ENCODE data around the gene YIPF4.

YIPF4 gene

DNA sequence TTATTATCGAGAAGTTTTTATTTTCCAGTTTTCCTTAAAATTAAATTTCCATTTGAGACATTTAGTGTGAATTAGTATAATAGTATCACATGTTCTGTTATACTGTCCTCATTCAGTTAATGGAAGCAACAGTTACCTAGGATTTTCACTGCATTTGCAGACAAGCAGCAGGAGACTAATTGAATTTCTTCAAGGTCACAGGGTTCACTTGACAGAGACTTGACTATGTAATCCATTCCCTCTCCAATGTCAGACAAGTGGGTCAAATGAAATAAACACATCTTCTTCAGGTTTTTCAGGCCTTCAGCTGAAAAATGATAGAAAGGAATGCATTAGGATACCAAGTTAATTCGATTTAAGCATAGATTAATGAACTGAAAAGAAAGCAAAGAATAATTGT lies 39.7 kb upstream of the YIPF4 start:
- no peak overlapping the region for H3K4me3 ChIP-seq (ENCODE audit: low read depth, low read length)
- no peak for DNase-seq (ENCODE audit: low read depth, low spot score)
- ChIA-PET CTCF (interaction anchor here (1.6 kb wide), 1 partner anchor 9 kb away, joined by 4 read pairs; no protein-coding TSS in a partner anchor), POLR2A (no interaction called here)
- TF ChIP-seq, protein P1, sequence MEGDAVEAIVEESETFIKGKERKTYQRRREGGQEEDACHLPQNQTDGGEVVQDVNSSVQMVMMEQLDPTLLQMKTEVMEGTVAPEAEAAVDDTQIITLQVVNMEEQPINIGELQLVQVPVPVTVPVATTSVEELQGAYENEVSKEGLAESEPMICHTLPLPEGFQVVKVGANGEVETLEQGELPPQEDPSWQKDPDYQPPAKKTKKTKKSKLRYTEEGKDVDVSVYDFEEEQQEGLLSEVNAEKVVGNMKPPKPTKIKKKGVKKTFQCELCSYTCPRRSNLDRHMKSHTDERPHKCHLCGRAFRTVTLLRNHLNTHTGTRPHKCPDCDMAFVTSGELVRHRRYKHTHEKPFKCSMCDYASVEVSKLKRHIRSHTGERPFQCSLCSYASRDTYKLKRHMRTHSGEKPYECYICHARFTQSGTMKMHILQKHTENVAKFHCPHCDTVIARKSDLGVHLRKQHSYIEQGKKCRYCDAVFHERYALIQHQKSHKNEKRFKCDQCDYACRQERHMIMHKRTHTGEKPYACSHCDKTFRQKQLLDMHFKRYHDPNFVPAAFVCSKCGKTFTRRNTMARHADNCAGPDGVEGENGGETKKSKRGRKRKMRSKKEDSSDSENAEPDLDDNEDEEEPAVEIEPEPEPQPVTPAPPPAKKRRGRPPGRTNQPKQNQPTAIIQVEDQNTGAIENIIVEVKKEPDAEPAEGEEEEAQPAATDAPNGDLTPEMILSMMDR (IDR thresholded peaks at IDR 0.05; ENCODE audit: insufficient read depth, low read length, missing control alignments), result no peak

DNA sequence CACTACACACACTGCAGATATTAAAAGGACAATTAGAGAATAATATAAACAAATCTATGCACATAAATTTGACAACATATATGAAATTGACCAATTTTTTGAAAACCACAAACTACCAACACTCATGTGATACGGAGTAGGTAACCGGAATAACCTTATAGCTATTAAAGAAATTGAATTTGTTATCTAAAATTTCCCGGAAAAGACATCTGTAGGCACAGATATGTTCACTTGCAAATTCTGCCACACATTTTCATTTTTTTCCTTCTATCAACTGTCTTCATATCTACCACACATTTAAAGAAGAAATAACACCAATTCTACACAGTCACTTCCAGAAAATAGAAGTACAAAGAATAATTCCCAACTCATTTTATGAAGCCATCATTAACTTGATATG lies 35.4 kb upstream of the YIPF4 start:
- TF ChIP-seq, protein P1 (IDR thresholded peaks at IDR 0.05; ENCODE audit: insufficient read depth, low read length, missing control alignments), result no peak
- DNase-seq (ENCODE audit: low read depth, low spot score), result no peak
- POLR2A ChIA-PET, result no interaction called here
- CTCF ChIA-PET, result no interaction called here
- H3K4me3 ChIP-seq (ENCODE audit: low read depth, low read length), result no peak overlapping the region

- TF ChIP-seq, protein P1 (IDR thresholded peaks at IDR 0.05; ENCODE audit: insufficient read depth, low read length, missing control alignments), result no peak
- H3K4me3 ChIP-seq (ENCODE audit: low read depth, low read length), result no peak overlapping the region
- no peak for DNase-seq (ENCODE audit: low read depth, low spot score)
- POLR2A ChIA-PET, result no interaction called here
- CTCF ChIA-PET, result no interaction called here
Measured at GRCh38 chr2:32246911-32247310, 30.8 kb upstream of the YIPF4 start.

GRCh38 chr2:32248299-32248698 lies 29.4 kb upstream of the YIPF4 start:
- ChIA-PET CTCF (no interaction called here), POLR2A (no interaction called here)
- no peak for DNase-seq (ENCODE audit: low read depth, low spot score)
- H3K4me3 ChIP-seq (ENCODE audit: low read depth, low read length), result no peak overlapping the region
- TF ChIP-seq, protein P1 (IDR thresholded peaks at IDR 0.05; ENCODE audit: insufficient read depth, low read length, missing control alignments), result no peak

DNA sequence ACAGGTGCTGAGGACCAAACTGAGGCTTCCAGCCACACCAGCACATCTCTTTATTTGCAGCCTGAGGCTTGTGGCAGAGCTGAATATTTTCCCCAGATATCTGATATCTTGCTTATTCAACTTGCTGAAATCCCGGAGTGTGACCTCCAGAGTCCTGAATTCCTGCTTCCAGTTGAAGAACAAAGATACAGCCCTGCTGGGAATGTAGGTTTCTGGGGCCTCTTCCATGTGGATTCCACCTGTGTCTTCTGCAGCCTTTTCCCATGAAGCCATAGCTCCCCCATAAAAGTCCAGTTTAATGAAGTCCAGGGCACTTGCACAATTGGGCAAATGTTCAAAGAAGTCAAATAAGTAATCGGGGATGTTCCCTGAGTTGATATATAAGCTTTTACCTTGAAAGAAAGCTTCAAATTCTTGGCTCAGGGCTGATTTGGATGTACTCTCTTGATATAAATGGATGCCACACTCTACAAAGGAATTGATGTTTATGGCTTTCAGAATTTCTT lies 27.9 kb upstream of the YIPF4 start:
- no peak overlapping the region for H3K4me3 ChIP-seq (ENCODE audit: low read depth, low read length)
- POLR2A ChIA-PET, result no interaction called here
- CTCF ChIA-PET, result no interaction called here
- DNase-seq (ENCODE audit: low read depth, low spot score), result no peak
- TF ChIP-seq, protein P1 (IDR thresholded peaks at IDR 0.05; ENCODE audit: insufficient read depth, low read length, missing control alignments), result no peak

DNA sequence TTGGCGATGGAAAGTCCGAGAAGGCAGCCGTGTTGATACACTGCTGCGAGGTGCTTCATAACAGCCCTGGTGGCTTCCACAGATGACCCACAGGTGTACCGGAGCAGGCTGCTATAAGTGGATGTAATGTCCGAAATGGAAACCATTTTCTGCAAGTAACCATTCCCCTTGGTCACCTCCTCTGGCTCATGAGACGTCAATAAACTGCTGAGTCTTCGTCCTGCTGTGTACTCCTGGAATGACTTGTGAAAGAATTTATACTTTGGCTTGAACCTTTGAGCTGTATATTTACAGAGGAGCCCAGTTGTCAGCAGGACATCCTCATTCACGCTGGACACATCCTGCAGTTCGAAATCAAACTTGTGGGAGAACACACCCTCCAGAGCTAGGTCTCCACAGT lies 27.4 kb upstream of the YIPF4 start:
- POLR2A ChIA-PET, result no interaction called here
- CTCF ChIA-PET, result no interaction called here
- no peak overlapping the region for H3K4me3 ChIP-seq (ENCODE audit: low read depth, low read length)
- no peak for DNase-seq (ENCODE audit: low read depth, low spot score)
- TF ChIP-seq, protein P1 (IDR thresholded peaks at IDR 0.05; ENCODE audit: insufficient read depth, low read length, missing control alignments), result no peak
